H1 (cell line): Measurements from ENCODE around the gene TDRD1. TPM values are rescaled to one million over a fixed set of nuclear protein-coding genes. Genes with fewer than 3 reads are reported as not detected.

Experiments
- GABPA ChIP-seq: IDR thresholded peaks from 2 replicates; pipeline ENCODE4 v1.6.1; 2011; ENCODE audit warnings: mild to moderate bottlenecking, low read length, moderate library complexity, borderline replicate concordance; ENCODE audit not compliant: insufficient read depth
- JUN ChIP-seq: IDR thresholded peaks from 2 replicates; pipeline ENCODE4 v1.6.1; 2011; ENCODE audit warnings: low read depth, mild to moderate bottlenecking, improper control_type of control experiment, low read length
- POU5F1 ChIP-seq: IDR thresholded peaks from 2 replicates; pipeline ENCODE4 v1.6.1; 2011; ENCODE audit warnings: low read depth, mild to moderate bottlenecking, low read length, moderate library complexity
- YY1 ChIP-seq: IDR thresholded peaks from 2 replicates; pipeline ENCODE4 v1.6.1; 2011; ENCODE audit warnings: low read depth, mild to moderate bottlenecking, low read length
- polyA plus RNA-seq, 7 experiments: library from polyadenylated mRNA; depleted of rRNA in 3 of 7; stranded (reverse) in 5 of 7; unstranded in 2 of 7; fragments of >200 nt in 5 of 7; fragments of 200-250 nt in 2 of 7; gene quantifications; 1 replicate in 5 of 7; 2 replicates in 1 of 7; 4 replicates in 1 of 7; pipeline versions ENCODE4 v1.2.1 to v1.2.3, GENCODE V29; 2011 to 2013; ENCODE audit warnings: missing spikeins in 2 of 7, mixed read lengths in 2 of 7
- total RNA-seq: library from RNA; stranded (reverse); fragmentation: NEBNext Ultra II Directional; extraction: Animal tissue kit (Norgen Biotek cat#: 25700); gene quantifications from 2 replicates; pipeline ENCODE4 v1.2.1, GENCODE V29; 2021

Gene TDRD1
- total and polyA plus RNA-seq, 2 of the 8 experiments (the other 6 are each of a cell fraction or from before 2014, with no cell fraction given), result 0.02 to 0.71 TPM

DNA sequence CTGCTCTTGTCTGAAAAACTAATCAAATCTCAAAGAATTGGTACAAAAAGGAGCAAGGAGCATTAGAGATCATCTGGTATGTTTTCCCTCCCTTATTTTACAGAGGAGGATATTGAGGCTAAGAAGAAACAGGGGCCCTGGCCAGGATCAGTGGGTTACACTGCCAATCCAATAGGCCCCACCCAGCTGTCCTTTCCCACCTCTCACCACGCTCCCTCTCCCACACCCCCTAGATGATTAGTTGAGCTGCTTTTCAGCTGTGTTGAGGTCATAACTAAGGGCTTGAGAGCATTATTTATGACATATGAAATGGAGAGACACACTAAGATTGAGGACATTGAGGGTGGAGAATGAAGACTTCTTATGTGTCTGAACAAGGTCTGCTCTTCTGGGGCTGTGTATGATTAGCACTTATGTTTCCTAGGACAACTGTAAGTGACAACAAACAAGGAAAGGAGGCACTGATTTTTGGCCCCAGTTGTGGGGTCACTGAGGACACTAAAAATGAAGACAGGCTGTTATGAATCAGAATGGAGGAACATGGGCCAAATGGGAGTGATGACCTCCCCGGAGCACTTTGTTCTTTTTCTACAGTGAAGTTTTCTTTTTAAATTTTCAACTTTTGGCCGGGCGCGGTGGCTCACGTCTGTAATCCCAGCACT is 86.4 kb downstream of the TDRD1 start (continued):
- TF ChIP-seq GABPA (no peak), YY1 (no peak), JUN (no peak), POU5F1 (no peak)
